ENCODE data around the gene AGR2.

DNA sequence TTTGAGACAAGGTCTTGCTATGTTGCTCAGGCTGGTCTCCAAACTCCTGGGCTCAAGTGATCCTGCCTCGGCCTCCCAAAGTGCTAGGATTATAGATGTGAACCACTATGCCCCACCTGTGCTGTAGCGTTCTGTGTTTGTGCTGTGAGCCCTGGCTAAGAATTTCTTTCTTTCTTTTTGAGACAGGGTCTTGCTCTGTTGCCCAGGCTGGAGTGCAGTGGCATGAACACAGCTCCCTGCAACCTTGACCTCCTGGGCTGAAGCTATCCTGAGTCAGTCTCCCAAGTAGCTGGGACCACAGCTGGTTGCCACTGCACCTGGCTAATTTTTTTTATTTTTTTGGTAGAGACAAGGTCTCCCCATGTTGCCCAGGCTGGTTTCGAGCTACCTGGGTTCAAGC is 39.9 kb downstream of the AGR2 start:
- TF ChIP-seq CTCF (conservative IDR thresholded peaks at IDR 0.05; ENCODE audit: low read length): no peak
- no peak for TF ChIP-seq EZH2phosphoT487 (IDR thresholded peaks at IDR 0.05; ENCODE audit: borderline replicate concordance)

Measured in Loucy (cell line).